H9 (cell line): ENCODE results near the gene ELFN2. TPM values are rescaled to one million over a fixed set of nuclear protein-coding genes. Genes with fewer than 3 reads are reported as not detected.

Experiments
- DNase-seq: peaks from one replicate; pipeline ENCODE4 v3.0.0-alpha.2; 2017
- H2AFZ ChIP-seq: one replicate; pipeline ENCODE4 v1.6.1; 2013; ENCODE audit warnings: mild to moderate bottlenecking, low read length, control low read depth, moderate library complexity
- H2AK5ac ChIP-seq: 2 replicates; pipeline ENCODE4 v1.6.1; 2013; ENCODE audit warnings: low read length, control low read depth, mixed read lengths; ENCODE audit not compliant: insufficient read length
- H2BK120ac ChIP-seq: one replicate; pipeline ENCODE4 v1.6.1; 2013; ENCODE audit warnings: low read depth, mild to moderate bottlenecking, low read length, control low read depth, inconsistent platforms; ENCODE audit not compliant: poor library complexity, severe bottlenecking
- H2BK12ac ChIP-seq: 2 replicates; pipeline ENCODE4 v1.6.1; 2013; ENCODE audit warnings: low read length, control low read depth, mixed read lengths, low read depth; ENCODE audit not compliant: insufficient read length
- H2BK15ac ChIP-seq: 2 replicates; pipeline ENCODE4 v1.6.1; 2013; ENCODE audit warnings: low read depth, low read length, control low read depth
- H2BK20ac ChIP-seq: one replicate; pipeline ENCODE4 v1.6.1; 2013; ENCODE audit warnings: low read depth, mild to moderate bottlenecking, low read length, control low read depth, inconsistent platforms; ENCODE audit not compliant: poor library complexity, severe bottlenecking
- H2BK5ac ChIP-seq: 2 replicates; pipeline ENCODE4 v1.6.1; 2013; ENCODE audit warnings: low read length, control low read depth, mixed read lengths; ENCODE audit not compliant: insufficient read length
- H3K14ac ChIP-seq: 2 replicates; pipeline ENCODE4 v1.6.1; 2013; ENCODE audit warnings: low read length, control low read depth; ENCODE audit not compliant: insufficient read depth
- H3K18ac ChIP-seq: 2 replicates; pipeline ENCODE4 v1.6.1; 2013; ENCODE audit warnings: low read depth, mild to moderate bottlenecking, mixed read lengths, low read length, control low read depth; ENCODE audit not compliant: insufficient read length
- H3K23ac ChIP-seq: 2 replicates; pipeline ENCODE4 v1.6.1; 2013; ENCODE audit warnings: low read length, control low read depth, mixed read lengths, low read depth; ENCODE audit not compliant: insufficient read length
- H3K23me2 ChIP-seq: 2 replicates; pipeline ENCODE4 v1.6.1; 2013; ENCODE audit warnings: low read depth, mild to moderate bottlenecking, mixed read lengths, low read length, control low read depth; ENCODE audit not compliant: insufficient read length, poor library complexity, severe bottlenecking
- H3K27ac ChIP-seq: 2 replicates; pipeline ENCODE4 v1.5.1; 2013; ENCODE audit warnings: low read length, control low read depth, mixed read lengths, low read depth; ENCODE audit not compliant: insufficient read length
- H3K27me3 ChIP-seq: 2 replicates; pipeline ENCODE4 v1.6.1; 2013; ENCODE audit warnings: low read length, control low read depth, inconsistent platforms; ENCODE audit not compliant: insufficient read depth
- H3K4ac ChIP-seq: 2 replicates; pipeline ENCODE4 v1.6.1; 2013; ENCODE audit warnings: low read depth, mild to moderate bottlenecking, control low read depth, inconsistent platforms, low read length, moderate library complexity
- H3K4me1 ChIP-seq: 2 replicates; pipeline ENCODE4 v1.6.1; 2013; ENCODE audit warnings: low read length, control low read depth, inconsistent platforms; ENCODE audit not compliant: insufficient read depth
- H3K4me2 ChIP-seq: 2 replicates; pipeline ENCODE4 v1.6.1; 2013; ENCODE audit warnings: low read length, control low read depth, mixed read lengths; ENCODE audit not compliant: insufficient read length, insufficient read depth
- H3K56ac ChIP-seq: 2 replicates; pipeline ENCODE4 v1.6.1; 2013; ENCODE audit warnings: low read depth, mild to moderate bottlenecking, mixed read lengths, low read length, control low read depth; ENCODE audit not compliant: insufficient read length
- H3K79me1 ChIP-seq: 2 replicates; pipeline ENCODE4 v1.6.1; 2013; ENCODE audit warnings: low read depth, mild to moderate bottlenecking, moderate library complexity, low read length, control low read depth, inconsistent platforms; ENCODE audit not compliant: insufficient read depth, poor library complexity, severe bottlenecking
- H3K79me2 ChIP-seq: 2 replicates; pipeline ENCODE4 v1.6.1; 2013; ENCODE audit warnings: low read length, control low read depth, inconsistent platforms; ENCODE audit not compliant: insufficient read depth
- H3K9ac ChIP-seq: 2 replicates; pipeline ENCODE4 v1.6.1; 2013; ENCODE audit warnings: low read length, control low read depth, mixed read lengths; ENCODE audit not compliant: insufficient read length; ENCODE audit errors: extremely low read depth
- H3K9me3 ChIP-seq: one replicate; pipeline ENCODE4 v1.6.1; 2013; ENCODE audit warnings: low read depth, low read length, inconsistent platforms; ENCODE audit not compliant: control insufficient read depth
- H3T11ph ChIP-seq: one replicate; pipeline ENCODE4 v1.6.1; 2013; ENCODE audit warnings: mild to moderate bottlenecking, low read length, control low read depth, inconsistent platforms
- H4K20me1 ChIP-seq: one replicate; pipeline ENCODE4 v1.6.1; 2013; ENCODE audit not compliant: control insufficient read depth, insufficient read length, insufficient read depth
- H4K5ac ChIP-seq: 2 replicates; pipeline ENCODE4 v1.6.1; 2013; ENCODE audit warnings: low read depth, mild to moderate bottlenecking, mixed read lengths, low read length, control low read depth; ENCODE audit not compliant: insufficient read length
- H4K8ac ChIP-seq: replicated peaks from 2 replicates; pipeline ENCODE4 v1.6.1; 2013; ENCODE audit warnings: low read length, control low read depth, mixed read lengths, low read depth; ENCODE audit not compliant: insufficient read length
- H4K91ac ChIP-seq: 2 replicates; pipeline ENCODE4 v1.6.1; 2013; ENCODE audit warnings: low read depth, mild to moderate bottlenecking, moderate library complexity, mixed read lengths, low read length, control low read depth; ENCODE audit not compliant: insufficient read length
- H3K27ac Mint-ChIP-seq, 3 experiments: 2 replicates in 2 of 3; 3 replicates in 1 of 3; pipeline ENCODE4 v1.8.0; 2020 to 2021; ENCODE audit warnings: mixed read lengths in 3 of 3, mild to moderate bottlenecking in 1 of 3, moderate library complexity in 1 of 3
- H3K27me3 Mint-ChIP-seq: 2 replicates; pipeline ENCODE4 v1.8.0; 2021; ENCODE audit warnings: low read depth, mild to moderate bottlenecking, moderate library complexity, mixed read lengths
- H3K36me3 Mint-ChIP-seq, 3 experiments: 2 replicates in 2 of 3; 3 replicates in 1 of 3; pipeline ENCODE4 v1.8.0; 2020 to 2021; ENCODE audit warnings: low read depth in 3 of 3, mixed read lengths in 3 of 3; ENCODE audit not compliant: insufficient read depth in 1 of 3
- H3K4me1 Mint-ChIP-seq, 2 experiments: 2 replicates each; pipeline ENCODE4 v1.8.0; 2020; ENCODE audit warnings: mixed read lengths in 2 of 2
- H3K4me3 Mint-ChIP-seq, 2 experiments: 2 replicates in 1 of 2; 3 replicates in 1 of 2; pipeline ENCODE4 v1.8.0; 2020 to 2021; ENCODE audit warnings: mild to moderate bottlenecking in 2 of 2, mixed read lengths in 2 of 2, moderate library complexity in 1 of 2
- H3K9me3 Mint-ChIP-seq, 2 experiments: 2 replicates in 1 of 2; 3 replicates in 1 of 2; pipeline ENCODE4 v1.8.0; 2020; ENCODE audit warnings: mild to moderate bottlenecking in 2 of 2, mixed read lengths in 2 of 2, moderate library complexity in 1 of 2
- WGBS: extraction: QIAGEN DNeasy Blood & Tissue Kit; methylation state at CpG from one replicate; pipeline ENCODE4 v1.1.7; 2013; ENCODE audit warnings: missing lambda C conversion rate, low lambda C conversion rate, mixed read lengths; ENCODE audit not compliant: insufficient read length; ENCODE audit errors: extremely low coverage; 5-methylcytosine and 5-hydroxymethylcytosine counted together
- total RNA-seq: library from RNA; stranded (reverse); gene quantifications from 2 replicates; pipeline ENCODE4 v1.2.1, GENCODE V29; 2021
- TF ChIP-seq, protein P1 (sequence below): fragments of 200-600 bp; sonication (generic); conservative IDR thresholded peaks from 3 replicates; pipeline ENCODE4 v1.8.0; 2021; ENCODE audit warnings: antibody characterized with exemption, mild to moderate bottlenecking

Gene ELFN2
- total RNA-seq, 1 experiment from 2014 or later = 0.70 TPM

DNA sequence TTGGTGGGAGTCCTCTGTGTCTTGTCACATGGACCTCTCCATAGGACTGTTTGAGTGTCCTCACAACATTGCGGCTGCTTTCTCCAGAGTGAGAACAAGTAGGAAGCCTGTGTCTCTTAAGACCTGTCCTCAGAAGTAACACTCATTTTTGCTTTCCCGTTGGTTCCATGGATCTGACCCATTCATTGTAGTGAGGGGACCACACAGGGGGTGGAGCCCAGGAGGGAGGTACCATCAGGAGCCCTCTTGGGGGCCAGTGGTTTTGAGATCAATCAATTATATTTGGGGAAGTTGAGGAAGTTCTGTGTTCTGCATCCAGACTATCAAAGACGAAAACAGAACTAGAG is 5.4 kb upstream of the ELFN2 start:
- TF ChIP-seq, protein P1, sequence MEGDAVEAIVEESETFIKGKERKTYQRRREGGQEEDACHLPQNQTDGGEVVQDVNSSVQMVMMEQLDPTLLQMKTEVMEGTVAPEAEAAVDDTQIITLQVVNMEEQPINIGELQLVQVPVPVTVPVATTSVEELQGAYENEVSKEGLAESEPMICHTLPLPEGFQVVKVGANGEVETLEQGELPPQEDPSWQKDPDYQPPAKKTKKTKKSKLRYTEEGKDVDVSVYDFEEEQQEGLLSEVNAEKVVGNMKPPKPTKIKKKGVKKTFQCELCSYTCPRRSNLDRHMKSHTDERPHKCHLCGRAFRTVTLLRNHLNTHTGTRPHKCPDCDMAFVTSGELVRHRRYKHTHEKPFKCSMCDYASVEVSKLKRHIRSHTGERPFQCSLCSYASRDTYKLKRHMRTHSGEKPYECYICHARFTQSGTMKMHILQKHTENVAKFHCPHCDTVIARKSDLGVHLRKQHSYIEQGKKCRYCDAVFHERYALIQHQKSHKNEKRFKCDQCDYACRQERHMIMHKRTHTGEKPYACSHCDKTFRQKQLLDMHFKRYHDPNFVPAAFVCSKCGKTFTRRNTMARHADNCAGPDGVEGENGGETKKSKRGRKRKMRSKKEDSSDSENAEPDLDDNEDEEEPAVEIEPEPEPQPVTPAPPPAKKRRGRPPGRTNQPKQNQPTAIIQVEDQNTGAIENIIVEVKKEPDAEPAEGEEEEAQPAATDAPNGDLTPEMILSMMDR = no peak
- H2BK5ac ChIP-seq = no peak overlapping the region
- no peaks in the 10 kb centered on the region for H3K23me2 ChIP-seq
- no peak overlapping the region for H4K5ac ChIP-seq
- DNase-seq = no peak
- Mint-ChIP-seq H3K27me3 (peaks cover 46% of the 10 kb centered on the region), H3K36me3 (no peaks in the 10 kb centered on the region), H3K4me1 (peaks cover 17 to 22% of the 10 kb centered on the region in 2 experiments), H3K9me3 (peaks cover 0 to 4% of the 10 kb centered on the region in 2 experiments; a peak in 1 of 5 replicates), H3K27ac (peak overlapping the region in 1 of 3 experiments; percentile 27; a peak in 1 of 7 replicates), H3K4me3 (no peak overlapping the region)
- no peak overlapping the region for H3K4me2 ChIP-seq
- H3K23ac ChIP-seq = no peak overlapping the region
- no peak overlapping the region for H3T11ph ChIP-seq
- no peaks in the 10 kb centered on the region for H3K79me2 ChIP-seq
- H2BK20ac ChIP-seq = no peak overlapping the region
- no peak overlapping the region for H2AK5ac ChIP-seq
- H3K27ac ChIP-seq = no peak overlapping the region
- H4K20me1 ChIP-seq = no peaks in the 10 kb centered on the region
- H3K4me1 ChIP-seq = no peaks in the 10 kb centered on the region
- no peaks in the 10 kb centered on the region for H3K9me3 ChIP-seq
- no peak overlapping the region for H2BK120ac ChIP-seq
- no peaks in the 10 kb centered on the region for H3K79me1 ChIP-seq
- H2BK15ac ChIP-seq = no peak overlapping the region
- no peak overlapping the region for H2BK12ac ChIP-seq
- H4K91ac ChIP-seq = no peak overlapping the region
- no peak overlapping the region for H3K9ac ChIP-seq
- WGBS = no CpG with 5 or more reads among the region's 3 CpGs
- H3K27me3 ChIP-seq = peaks cover 10% of the 10 kb centered on the region
- H3K56ac ChIP-seq = no peak overlapping the region
- no peak overlapping the region for H3K4ac ChIP-seq
- H3K18ac ChIP-seq = no peak overlapping the region
- H2AFZ ChIP-seq = no peak overlapping the region
- no peak overlapping the region for H4K8ac ChIP-seq
- no peak overlapping the region for H3K14ac ChIP-seq
